Sigmoid colon (tissue), 4 donors: ENCODE data around the gene ARHGAP45.

Source experiments
- CTCF ChIP-seq, 4 experiments: fragments of 450-650 bp in 3 of 4; fragments of 200-600 bp in 1 of 4; IDR thresholded peaks; one replicate each; pipeline ENCODE4 v1.5.1; 2016 to 2019; ENCODE audit warnings: antibody characterized with exemption in 4 of 4, mild to moderate bottlenecking in 3 of 4, moderate library complexity in 2 of 4
- EP300 ChIP-seq, 4 donors: sonication (generic); formaldehyde crosslinking; IDR thresholded peaks; one replicate each; pipeline ENCODE4 v1.6.1; 2017; ENCODE audit warnings: antibody characterized with exemption in 4 of 4
- POLR2AphosphoS5 ChIP-seq, 4 donors: sonication (generic); formaldehyde crosslinking; IDR thresholded peaks; one replicate each; pipeline ENCODE4 v1.6.1; 2017; ENCODE audit warnings: antibody characterized with exemption in 4 of 4

- TF ChIP-seq CTCF (IDR thresholded peaks at IDR 0.05) (no peak), POLR2AphosphoS5 (IDR thresholded peaks at IDR 0.05) (no peak), EP300 (IDR thresholded peaks at IDR 0.05) (no peak)
These were observed 36.3 kb downstream of the ARHGAP45 start for GRCh38 chr19:1103132-1103707.
